Neural cell (in vitro differentiated cells): ENCODE data around the gene DNAJC18.

Source experiments
- CTCF ChIP-seq: fragments of 450-650 bp; IDR thresholded peaks from 2 replicates; pipeline ENCODE4 v1.5.1; 2014; ENCODE audit warnings: antibody characterized with exemption, mild to moderate bottlenecking, moderate library complexity; ENCODE audit not compliant: poor library complexity, severe bottlenecking
- TAF1 ChIP-seq: IDR thresholded peaks from 2 replicates; pipeline ENCODE4 v1.6.1; 2012; ENCODE audit warnings: low read depth

GRCh38 chr5:139482050-139482889 is 42.9 kb upstream of the DNAJC18 start, which contains the start of gene STING1:
- TF ChIP-seq CTCF (no peak), TAF1 (no peak)
